Epidermal melanocyte (primary cell): Measurements from ENCODE around the gene BAZ1B.
"Not testable (repeated sequence)": the region's sequence is repeated elsewhere in the genome, so short reads cannot be mapped to it uniquely, and the experiment has no call there.

Experiments used
- DNase-seq: peaks from one replicate; pipeline ENCODE4 v3.0.0; 2011; ENCODE audit warnings: low spot score; ENCODE audit not compliant: insufficient read length

BAZ1B gene, protein sequence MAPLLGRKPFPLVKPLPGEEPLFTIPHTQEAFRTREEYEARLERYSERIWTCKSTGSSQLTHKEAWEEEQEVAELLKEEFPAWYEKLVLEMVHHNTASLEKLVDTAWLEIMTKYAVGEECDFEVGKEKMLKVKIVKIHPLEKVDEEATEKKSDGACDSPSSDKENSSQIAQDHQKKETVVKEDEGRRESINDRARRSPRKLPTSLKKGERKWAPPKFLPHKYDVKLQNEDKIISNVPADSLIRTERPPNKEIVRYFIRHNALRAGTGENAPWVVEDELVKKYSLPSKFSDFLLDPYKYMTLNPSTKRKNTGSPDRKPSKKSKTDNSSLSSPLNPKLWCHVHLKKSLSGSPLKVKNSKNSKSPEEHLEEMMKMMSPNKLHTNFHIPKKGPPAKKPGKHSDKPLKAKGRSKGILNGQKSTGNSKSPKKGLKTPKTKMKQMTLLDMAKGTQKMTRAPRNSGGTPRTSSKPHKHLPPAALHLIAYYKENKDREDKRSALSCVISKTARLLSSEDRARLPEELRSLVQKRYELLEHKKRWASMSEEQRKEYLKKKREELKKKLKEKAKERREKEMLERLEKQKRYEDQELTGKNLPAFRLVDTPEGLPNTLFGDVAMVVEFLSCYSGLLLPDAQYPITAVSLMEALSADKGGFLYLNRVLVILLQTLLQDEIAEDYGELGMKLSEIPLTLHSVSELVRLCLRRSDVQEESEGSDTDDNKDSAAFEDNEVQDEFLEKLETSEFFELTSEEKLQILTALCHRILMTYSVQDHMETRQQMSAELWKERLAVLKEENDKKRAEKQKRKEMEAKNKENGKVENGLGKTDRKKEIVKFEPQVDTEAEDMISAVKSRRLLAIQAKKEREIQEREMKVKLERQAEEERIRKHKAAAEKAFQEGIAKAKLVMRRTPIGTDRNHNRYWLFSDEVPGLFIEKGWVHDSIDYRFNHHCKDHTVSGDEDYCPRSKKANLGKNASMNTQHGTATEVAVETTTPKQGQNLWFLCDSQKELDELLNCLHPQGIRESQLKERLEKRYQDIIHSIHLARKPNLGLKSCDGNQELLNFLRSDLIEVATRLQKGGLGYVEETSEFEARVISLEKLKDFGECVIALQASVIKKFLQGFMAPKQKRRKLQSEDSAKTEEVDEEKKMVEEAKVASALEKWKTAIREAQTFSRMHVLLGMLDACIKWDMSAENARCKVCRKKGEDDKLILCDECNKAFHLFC (N-terminal part only)

DNA sequence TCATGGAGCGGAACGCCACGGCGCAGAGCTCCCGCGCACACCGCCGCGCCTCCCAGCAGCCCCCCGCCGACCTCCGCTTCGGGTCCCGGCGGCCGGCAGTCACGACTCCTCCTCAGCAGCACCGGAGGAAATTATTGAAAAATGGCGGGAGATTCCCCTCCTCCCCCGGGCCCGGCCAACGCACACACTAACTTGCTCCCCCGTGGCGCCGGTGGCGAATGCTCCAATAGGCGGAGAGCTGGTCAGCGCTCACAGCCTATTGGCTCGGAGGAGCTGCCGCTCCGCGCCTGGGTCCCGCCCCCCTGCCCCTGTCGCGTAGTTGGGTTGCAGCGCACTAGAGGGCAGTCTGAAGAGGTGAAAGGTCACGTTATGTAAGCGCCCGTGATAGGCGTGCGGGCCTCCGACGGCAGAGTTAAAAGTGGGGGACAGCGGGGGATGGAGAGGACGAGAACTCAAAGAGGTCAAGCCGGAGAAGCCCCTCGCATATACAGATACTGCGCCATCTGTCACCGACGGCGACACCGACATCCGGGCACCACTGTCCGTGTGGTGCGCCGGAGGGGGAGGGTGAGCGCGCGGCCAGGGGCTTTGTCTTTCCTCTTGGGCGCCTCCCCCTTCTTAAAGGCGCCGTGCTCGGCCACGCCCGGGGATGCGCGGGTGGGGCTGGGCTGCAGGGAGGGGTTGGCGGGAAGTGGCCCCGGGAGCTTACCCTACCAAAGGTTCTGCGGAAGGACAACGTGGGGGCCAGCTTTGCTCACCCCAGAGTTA lies at the start of gene BAZ1B:
BAZ1B (minus strand) TSS at position 189 of the 768 bp plus-strand sequence. CDS start 360 bp downstream, outside the sequence.
- DNase-seq, result peak; percentile 99

DNA sequence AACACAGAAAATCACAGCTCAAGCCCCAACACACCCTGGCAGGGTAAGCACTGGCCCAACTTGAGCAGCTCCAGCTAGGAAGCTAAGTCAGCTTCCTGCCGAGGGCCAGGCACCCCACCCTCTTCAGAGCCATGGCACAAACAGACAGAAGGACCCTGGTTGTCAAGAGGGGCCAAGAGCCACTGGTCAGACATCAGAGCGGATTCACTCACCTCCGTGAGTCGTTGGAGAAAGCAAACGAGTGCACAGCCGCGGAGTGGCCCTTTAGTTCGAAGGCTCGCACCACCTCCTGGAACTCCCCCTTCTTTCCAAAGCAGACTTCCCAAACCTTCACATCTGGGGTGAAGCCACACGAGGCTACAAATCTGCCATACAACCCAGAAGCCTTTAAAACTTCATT lies 48.9 kb upstream of the BAZ1B start:
- no peak for DNase-seq

DNA sequence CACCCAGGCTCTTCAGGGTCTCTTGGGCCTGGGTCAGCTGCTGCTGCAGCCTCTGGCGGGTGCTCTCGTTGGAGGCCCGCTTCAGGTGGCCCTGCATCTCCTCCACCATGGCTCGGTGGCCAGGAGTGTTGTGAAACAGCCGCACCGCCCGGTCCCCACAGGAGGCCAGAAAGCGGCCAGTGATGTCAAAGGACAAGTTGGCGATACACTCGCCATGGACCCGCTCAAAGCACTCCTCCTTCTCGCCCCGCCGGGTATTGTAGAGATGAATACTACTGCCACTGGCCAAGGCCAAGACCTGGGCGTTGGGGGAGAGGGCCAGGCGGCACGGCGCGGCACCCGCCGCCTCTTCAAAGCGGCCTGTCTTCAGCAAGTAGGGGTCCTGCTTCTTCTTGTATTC lies 48.4 kb upstream of the BAZ1B start:
- no peak for DNase-seq

DNA sequence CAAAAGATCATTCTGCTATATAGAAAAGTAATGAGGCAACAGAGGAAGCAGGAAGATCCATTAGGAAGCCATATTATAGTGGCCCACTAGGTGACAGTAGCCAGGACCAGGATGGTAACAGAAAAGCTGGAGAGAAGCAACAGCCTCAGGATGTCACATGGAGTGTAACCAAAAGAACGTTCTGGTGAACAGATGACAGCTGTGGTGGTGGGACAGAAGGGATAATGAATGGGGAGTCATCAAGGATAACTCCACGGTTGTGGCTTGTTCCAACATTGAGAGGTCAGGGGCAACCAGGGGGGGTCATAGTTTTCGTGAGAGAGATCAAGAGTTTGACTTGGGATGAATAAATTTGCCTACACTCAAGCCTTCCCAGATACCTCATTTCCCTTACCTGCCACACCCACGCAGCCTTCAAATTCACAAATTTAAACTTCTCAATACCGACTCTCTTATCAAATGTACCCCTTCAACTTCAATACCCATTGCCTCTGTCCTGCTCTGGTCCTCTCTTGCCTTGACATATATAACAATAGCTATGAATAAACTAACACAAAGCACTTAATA lies 47.0 kb upstream of the BAZ1B start:
- no peak for DNase-seq

DNA sequence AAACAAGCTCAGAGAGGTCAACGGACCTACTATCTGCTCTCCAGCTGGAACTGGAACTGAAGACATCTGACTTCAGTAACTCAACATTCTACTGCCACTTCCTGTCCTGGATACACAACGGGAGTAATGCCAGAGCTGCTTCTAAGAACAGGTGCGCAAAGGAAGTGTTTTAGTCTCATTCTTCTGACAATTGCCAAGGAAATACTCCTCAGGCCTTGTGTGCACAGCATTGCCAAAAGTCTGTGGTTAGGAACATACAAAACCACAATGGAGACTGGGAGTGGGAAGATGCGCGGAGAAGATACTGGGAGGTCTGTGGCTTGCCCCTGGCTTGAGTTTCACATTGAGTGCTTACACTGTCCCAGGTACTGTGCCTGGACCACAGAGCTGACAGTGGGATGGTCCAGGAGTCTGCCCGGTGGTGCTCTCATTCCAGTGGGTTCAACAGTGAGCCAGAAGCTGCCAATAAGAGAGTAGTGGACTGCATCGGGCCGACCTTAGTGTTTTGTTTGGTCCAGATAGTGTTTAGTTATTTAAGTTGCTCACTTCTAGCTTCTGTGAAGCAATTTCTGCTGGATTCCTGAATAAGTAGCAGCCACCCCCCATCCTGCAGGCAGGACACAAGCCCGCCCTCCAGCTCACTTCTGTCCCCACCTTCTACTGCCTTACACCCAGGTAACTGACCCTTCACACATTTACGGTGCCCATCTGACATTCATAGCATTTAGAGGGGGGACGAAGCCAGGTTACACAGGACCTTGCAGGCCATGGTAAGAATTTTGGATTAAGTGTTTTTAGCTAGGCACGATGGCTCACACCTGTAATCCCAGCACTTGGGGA lies 46.0 kb upstream of the BAZ1B start:
- no peak for DNase-seq

DNA sequence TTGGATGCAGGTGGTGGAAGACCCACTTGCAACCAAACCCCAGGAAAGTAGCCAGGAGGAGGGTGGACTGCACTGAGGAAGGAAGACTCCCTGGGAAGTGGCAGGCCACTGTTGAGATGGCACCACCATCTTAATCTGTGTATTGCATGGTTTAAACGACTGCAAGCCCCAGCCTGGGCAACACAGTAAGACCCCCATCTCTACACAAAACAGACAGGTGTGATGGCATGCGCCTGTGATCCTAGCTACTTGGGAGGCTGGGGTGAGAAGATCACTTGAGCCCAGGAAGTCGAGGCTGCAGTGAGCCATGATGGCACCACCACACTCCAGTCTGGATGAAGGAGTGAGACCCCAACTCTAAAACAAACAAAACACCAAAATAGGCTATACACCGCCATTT lies 45.0 kb upstream of the BAZ1B start:
- no peak for DNase-seq

DNA sequence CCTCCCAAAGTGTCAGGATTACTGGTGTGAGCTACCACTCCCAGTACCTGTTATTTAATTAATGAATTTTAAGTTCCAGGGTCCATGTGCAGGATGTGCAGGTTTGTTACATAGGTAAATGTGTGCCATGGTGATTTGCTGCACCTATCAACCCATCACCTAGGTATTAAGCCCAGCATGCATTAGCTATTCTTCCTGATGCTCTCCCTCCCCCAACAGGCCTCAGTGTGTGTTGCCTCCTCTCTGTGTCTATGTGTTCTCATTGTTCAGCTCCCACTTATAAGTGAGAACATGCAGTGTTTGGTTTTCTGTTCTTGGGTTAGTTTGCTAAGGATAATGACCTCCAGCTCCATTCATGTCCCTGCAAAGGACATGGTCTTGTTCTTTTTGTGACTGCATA lies 44.3 kb upstream of the BAZ1B start:
- DNase-seq, result not testable (repeated sequence)

DNA sequence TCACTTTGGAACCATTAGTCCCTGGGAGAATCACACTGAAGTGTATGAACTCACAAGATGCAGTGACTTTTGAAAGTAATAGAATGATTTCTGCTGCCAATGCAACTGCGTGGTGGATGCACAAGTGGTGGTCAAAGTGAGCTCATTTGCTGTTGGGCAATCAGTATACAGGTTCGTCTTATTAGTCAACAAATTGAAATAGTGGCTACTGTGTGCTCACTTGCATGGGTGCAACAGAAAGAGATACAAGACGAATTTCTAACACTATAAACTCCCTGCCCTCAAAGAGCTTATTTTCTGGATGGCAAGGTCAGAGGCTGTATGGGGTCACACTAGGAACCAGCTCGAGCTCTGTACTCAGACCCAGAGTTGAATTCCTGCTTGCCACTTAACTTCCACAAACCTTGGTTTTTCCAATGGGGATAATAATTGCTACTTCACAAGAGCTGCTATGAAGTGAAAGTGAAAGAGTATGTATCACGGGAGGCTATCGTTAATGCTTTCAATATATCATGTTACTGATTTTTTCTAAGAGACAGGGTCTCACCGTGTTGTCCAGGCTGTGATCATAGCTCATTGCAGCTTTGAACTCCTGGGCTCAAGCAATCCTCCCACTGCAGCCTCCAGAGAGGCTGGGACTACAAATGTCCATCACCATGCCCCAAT lies 43.7 kb upstream of the BAZ1B start:
- no peak for DNase-seq

DNA sequence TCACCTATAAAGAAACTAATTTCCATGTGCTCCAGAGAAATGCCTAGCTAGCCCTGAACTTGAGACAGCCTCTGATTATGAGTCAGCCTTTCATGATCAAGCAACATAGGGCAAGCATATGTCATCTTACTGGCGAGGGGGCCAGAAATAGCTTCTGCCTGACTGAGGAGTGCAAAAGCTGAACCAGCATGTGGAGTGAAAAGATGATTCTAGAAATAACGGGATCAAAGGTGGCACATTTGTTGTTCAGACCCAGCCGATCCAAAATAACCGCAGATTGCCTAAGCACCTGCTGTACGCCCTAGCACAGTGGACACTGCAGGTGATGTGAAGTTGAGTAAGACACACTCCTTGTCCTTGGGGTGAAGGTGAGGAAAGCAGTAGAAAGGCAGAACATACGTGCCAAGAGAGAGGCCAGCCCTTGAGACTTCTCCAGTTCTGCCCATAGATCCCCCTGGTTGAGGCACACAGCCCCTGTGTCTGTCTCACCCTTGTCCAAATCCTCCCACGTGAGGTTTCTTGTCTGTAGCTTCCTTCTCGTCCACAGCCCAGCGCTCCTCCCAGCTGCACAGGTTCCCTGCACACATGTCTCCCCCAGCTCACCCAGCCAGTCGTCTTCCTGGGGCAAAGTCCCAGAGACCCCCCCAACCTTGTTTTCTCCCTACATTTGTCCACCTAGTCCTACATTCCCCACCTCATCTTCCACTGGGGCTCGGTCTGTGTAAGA lies 38.2 kb upstream of the BAZ1B start:
- DNase-seq, result no peak

DNA sequence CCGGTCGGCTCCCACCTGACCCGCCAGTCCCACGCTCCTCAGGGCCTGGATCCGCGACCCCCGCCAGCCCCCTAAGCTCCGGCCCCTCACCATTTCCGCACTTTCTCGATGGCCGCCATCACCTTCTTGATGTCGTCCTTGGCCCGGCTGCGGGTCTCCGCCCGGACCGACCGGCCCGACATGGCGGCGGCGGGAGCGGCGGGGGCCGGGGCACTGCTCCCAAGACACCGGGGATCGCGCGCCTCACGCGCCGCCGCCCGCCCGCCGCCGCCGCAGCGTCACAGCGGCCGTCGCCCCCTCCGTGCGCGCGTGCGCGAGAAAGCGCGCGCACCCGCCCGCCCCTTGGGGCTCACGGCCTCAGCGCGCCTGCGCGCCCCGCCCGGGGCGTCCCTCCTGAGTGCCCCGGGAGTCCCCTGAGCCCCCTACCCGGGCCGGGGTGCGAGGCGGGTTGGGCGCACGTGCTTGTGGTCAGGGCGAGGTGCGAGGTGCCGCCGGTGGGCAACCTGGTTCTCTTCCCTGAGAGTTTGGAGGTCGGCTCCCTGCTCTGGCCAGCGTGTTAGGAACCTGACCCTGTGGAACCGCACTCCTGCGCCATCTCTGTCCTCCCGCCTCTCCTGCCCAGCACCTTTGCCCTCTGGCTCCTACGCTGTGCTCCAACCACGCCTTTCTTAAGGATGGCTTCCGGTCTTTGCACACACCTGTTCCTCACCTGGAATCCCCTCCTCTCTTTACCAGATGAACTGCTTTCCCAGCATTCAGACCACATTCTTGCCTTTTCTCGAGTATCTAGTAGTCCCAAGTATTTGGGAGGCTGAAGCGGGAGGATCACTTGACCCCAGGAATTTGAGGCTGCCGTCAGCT lies 35.5 kb upstream of the BAZ1B start, which contains the start of gene BCL7B:
BCL7B (minus strand) TSS at position 294 of the 861 bp plus-strand sequence; CDS start at position 182, 112 bp downstream.
- DNase-seq, result peak; percentile 88

DNA sequence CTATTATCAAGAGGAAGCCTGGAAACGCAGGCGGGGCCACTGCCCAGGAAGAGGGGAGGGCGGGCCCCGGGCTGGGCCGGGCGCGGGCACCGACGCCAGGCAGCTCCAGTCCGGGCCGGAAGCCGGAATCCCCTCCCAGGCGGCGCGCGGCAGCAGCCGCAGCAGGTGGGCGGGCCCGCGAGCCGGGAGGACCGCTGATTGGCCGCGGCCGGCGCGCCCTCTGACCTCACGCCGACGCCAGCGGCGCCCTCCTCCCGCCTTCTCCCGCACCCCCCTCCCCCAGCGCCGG lies 35.0 kb upstream of the BAZ1B start:
- peak; percentile 93 for DNase-seq

DNA sequence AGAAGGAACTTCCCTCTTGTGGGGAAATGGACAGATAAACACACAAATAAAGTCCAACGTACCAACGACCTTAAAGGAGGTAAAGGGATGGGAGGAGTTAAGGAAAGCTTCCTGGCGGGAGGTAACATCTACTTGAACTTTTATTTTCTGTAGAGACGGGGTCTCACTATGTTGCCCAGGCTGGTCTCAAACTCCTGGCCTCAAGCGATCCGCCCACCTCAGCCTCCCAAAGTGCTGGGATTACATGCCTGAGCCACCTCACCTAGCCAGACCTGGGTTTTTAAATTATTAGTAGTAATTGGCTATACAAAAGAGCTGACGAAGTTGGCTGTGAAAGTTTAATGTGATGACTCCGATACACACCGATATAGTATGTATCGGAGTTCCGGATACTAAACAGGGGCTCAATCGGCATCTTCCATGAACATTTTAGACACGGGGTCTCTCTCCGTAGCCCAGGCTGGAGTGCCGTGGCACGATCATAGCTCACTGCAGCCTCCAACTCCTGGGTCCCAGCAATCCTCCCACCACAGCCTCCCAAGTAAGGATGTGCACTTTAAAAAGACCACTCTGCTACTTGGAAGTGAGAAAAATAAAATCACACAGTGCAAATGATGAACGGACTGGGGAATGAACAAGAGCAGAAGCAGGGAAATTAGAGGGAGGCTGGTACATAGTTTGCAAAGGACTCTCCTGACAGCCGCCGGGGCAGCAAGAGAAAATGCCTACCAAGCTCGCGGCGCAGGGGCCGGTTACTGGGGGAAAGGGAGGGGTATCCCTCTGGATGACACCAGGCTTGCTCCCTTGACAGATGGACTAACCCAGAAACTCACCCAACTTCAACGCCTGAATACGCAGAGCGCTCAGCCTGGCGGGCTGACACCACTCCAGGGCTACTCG lies 34.4 kb upstream of the BAZ1B start:
- DNase-seq, result no peak

DNA sequence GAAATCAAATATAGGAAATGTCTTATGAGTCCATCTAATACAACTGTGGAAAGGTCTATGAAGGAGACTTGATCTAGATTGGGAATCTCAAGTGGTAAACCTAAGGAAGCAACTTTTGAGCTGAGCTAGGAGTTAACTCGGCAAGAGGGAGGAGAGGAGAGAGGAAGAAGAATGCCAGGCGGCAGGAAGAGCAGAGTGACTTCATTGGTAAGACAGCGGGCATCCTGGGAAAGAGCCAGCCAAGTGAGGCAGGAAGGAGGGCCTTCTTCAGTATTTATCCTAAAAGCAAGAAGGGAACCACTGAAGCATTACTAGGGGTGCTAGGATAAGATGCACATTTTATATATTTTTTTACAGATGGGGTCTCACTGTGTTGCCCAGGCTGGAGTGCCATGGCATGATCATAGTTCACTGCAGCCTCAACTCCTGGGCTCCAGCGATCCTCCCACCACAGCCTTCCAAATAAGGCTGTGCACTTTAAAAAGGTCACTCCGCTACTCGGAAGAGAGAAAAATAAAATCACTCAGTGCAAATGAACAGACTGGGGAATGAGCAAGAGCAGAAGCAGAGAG lies 33.4 kb upstream of the BAZ1B start:
- no peak for DNase-seq

DNA sequence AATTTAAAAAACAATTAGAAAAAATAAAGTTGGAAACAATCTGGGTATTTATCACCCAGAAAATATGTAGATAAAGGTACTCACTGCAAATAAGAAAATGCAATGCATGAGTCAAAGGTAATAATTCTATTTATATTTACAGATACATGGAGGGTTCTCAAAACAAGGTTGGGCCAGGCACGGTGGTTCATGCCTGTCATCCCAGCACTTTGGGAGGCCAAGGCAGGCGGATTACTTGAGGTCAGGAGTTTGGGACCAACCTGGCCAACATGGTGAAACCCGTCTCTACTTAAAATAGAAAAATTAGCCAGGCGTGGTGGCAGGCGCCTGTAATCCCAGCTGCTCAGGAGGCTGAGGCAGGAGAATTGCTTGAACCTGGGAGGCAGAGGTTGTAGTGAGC lies 28.0 kb upstream of the BAZ1B start:
- DNase-seq, result not testable (repeated sequence)

DNA sequence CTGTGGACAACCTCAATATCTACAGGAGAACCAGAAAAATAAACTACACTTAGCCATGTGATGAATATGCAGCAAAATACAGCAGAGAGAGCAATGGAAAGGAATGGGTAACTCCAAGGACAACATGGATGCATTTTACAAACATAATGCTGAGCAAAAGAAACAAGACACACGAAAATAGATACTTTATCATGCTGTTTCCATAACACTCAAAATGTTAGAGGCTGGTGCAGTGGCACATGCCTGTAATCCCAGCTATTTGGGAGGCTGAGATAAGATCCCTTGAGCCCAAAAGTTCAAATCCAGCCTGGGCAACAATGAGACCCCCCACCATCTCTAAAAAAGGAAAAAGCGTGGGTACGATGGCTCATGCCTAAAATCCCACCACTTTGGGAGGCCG lies 27.1 kb upstream of the BAZ1B start:
- no peak for DNase-seq

DNA sequence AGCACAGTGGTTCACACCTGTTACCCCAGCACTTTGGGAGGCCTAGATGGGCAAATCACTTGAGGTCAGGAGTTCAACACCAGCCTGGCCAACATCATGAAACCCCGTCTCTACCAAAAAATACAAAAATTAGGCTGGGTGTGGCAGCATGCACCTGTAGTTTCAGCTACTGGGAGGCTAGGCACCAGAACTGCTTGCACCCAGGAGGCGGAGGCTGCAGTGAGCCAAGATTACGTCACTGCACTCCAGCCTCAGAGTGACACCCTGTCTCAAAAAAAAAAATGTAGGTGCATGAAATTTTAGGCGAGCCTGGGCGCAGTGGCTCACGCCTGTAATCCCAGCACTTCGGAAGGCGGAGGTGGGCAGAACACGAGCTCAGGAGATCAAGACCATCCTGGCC lies 25.7 kb upstream of the BAZ1B start:
- no peak for DNase-seq
